IPS-20b (cell line): ENCODE measurements around the gene NFIL3.

Experiments
- H3K27ac ChIP-seq: one replicate; pipeline ENCODE4 v1.5.1; 2013; ENCODE audit warnings: low read length
- H3K27me3 ChIP-seq: 2 replicates; pipeline ENCODE4 v1.6.1; 2013; ENCODE audit warnings: mild to moderate bottlenecking, low read length, inconsistent platforms; ENCODE audit not compliant: insufficient read depth
- H3K36me3 ChIP-seq: 2 replicates; pipeline ENCODE4 v1.6.1; 2013; ENCODE audit warnings: low read depth, mild to moderate bottlenecking, inconsistent platforms, low read length, moderate library complexity; ENCODE audit not compliant: insufficient read depth
- H3K4me1 ChIP-seq: 2 replicates; pipeline ENCODE4 v1.6.1; 2013; ENCODE audit warnings: mild to moderate bottlenecking, control low read depth, inconsistent platforms, low read length, moderate library complexity; ENCODE audit not compliant: insufficient read depth
- H3K4me3 ChIP-seq: 2 replicates; pipeline ENCODE4 v1.5.1; 2013; ENCODE audit warnings: mild to moderate bottlenecking, low read length, inconsistent platforms
- H3K9ac ChIP-seq: 2 replicates; pipeline ENCODE4 v1.6.1; 2013; ENCODE audit warnings: low read depth, mild to moderate bottlenecking, inconsistent platforms, low read length, moderate library complexity
- H3K9me3 ChIP-seq: 2 replicates; pipeline ENCODE4 v1.6.1; 2013; ENCODE audit warnings: mild to moderate bottlenecking, low read depth, low read length, inconsistent platforms; ENCODE audit not compliant: insufficient read depth

The NFIL3 gene

GRCh38 chr9:91431485-91431884 lies 7.9 kb upstream of the NFIL3 start:
- H3K9me3 ChIP-seq: no peaks in the 10 kb centered on the region
- no peak overlapping the region for H3K27ac ChIP-seq
- H3K9ac ChIP-seq: no peak overlapping the region
- no peaks in the 10 kb centered on the region for H3K4me1 ChIP-seq
- H3K4me3 ChIP-seq: no peak overlapping the region
- no peaks in the 10 kb centered on the region for H3K36me3 ChIP-seq
- peaks cover under 1% of the 10 kb centered on the region; the same call in 1 of the 2 replicates for H3K27me3 ChIP-seq

GRCh38 chr9:91429501-91429900 lies 5.9 kb upstream of the NFIL3 start:
- no peak overlapping the region for H3K4me3 ChIP-seq
- no peak overlapping the region for H3K9ac ChIP-seq
- no peaks in the 10 kb centered on the region for H3K4me1 ChIP-seq
- H3K27ac ChIP-seq: no peak overlapping the region
- no peaks in the 10 kb centered on the region for H3K36me3 ChIP-seq
- peaks cover 20% of the 10 kb centered on the region for H3K27me3 ChIP-seq
- H3K9me3 ChIP-seq: no peaks in the 10 kb centered on the region

- no peaks in the 10 kb centered on the region for H3K9me3 ChIP-seq
- no peaks in the 10 kb centered on the region for H3K36me3 ChIP-seq
- no peak overlapping the region for H3K27ac ChIP-seq
- no peak overlapping the region for H3K4me3 ChIP-seq
- no peaks in the 10 kb centered on the region for H3K4me1 ChIP-seq
- no peak overlapping the region for H3K9ac ChIP-seq
- H3K27me3 ChIP-seq: peaks cover 26% of the 10 kb centered on the region
Observed at GRCh38 chr9:91428927-91429351, 5.3 kb upstream of the NFIL3 start.

GRCh38 chr9:91428436-91428835 lies 4.8 kb upstream of the NFIL3 start:
- Histone ChIP-seq H3K4me3 (no peak overlapping the region), H3K4me1 (no peaks in the 10 kb centered on the region), H3K27me3 (peaks cover 26% of the 10 kb centered on the region), H3K9ac (no peak overlapping the region), H3K9me3 (no peaks in the 10 kb centered on the region), H3K36me3 (no peaks in the 10 kb centered on the region), H3K27ac (no peak overlapping the region)

GRCh38 chr9:91427873-91428272 lies 4.2 kb upstream of the NFIL3 start:
- H3K9ac ChIP-seq: no peak overlapping the region
- H3K9me3 ChIP-seq: no peaks in the 10 kb centered on the region
- no peak overlapping the region for H3K4me3 ChIP-seq
- H3K27ac ChIP-seq: no peak overlapping the region
- H3K4me1 ChIP-seq: no peaks in the 10 kb centered on the region
- peaks cover 29% of the 10 kb centered on the region for H3K27me3 ChIP-seq
- H3K36me3 ChIP-seq: no peaks in the 10 kb centered on the region

GRCh38 chr9:91426123-91426745 lies 2.6 kb upstream of the NFIL3 start:
- no peak overlapping the region for H3K27ac ChIP-seq
- no peak overlapping the region for H3K9ac ChIP-seq

GRCh38 chr9:91425271-91425670 lies 1.6 kb upstream of the NFIL3 start:
- H3K27ac ChIP-seq: no peak overlapping the region
- peaks cover 53% of the 10 kb centered on the region for H3K27me3 ChIP-seq
- H3K4me1 ChIP-seq: peaks cover 14% of the 10 kb centered on the region
- H3K4me3 ChIP-seq: peak overlapping the region; percentile 72; the same call in 1 of the 2 replicates
- no peaks in the 10 kb centered on the region for H3K9me3 ChIP-seq
- H3K9ac ChIP-seq: no peak overlapping the region
- H3K36me3 ChIP-seq: no peaks in the 10 kb centered on the region

More at GRCh38 chr9:91426123-91426745, 2.6 kb upstream of the NFIL3 start:
- peaks cover 9% of the 10 kb centered on the region for H3K4me1 ChIP-seq
- no peak overlapping the region for H3K4me3 ChIP-seq
- peaks cover 45% of the 10 kb centered on the region for H3K27me3 ChIP-seq
- no peaks in the 10 kb centered on the region for H3K9me3 ChIP-seq
- H3K36me3 ChIP-seq: no peaks in the 10 kb centered on the region

GRCh38 chr9:91424403-91425176 lies 958 bp upstream of the NFIL3 start:
- Histone ChIP-seq H3K9me3 (no peaks in the 10 kb centered on the region), H3K4me3 (peak overlapping the region; percentile 72), H3K27me3 (peaks cover 60% of the 10 kb centered on the region), H3K27ac (no peak overlapping the region), H3K36me3 (no peaks in the 10 kb centered on the region), H3K4me1 (peaks cover 15% of the 10 kb centered on the region), H3K9ac (peak overlapping the region; percentile 54; the same call in 1 of the 2 replicates)

GRCh38 chr9:91422758-91423711 lies 597 bp downstream of the NFIL3 start:
- Histone ChIP-seq H3K9me3 (no peaks in the 10 kb centered on the region), H3K9ac (peak overlapping the region; percentile 17; the same call in 1 of the 2 replicates), H3K36me3 (no peaks in the 10 kb centered on the region), H3K4me3 (peak overlapping the region; percentile 68), H3K4me1 (peaks cover 15% of the 10 kb centered on the region), H3K27me3 (peaks cover 66% of the 10 kb centered on the region), H3K27ac (no peak overlapping the region)

GRCh38 chr9:91421971-91422757 lies 1.5 kb downstream of the NFIL3 start:
- Histone ChIP-seq H3K36me3 (no peaks in the 10 kb centered on the region), H3K27me3 (peaks cover 66% of the 10 kb centered on the region), H3K27ac (no peak overlapping the region), H3K9ac (peak overlapping the region; percentile 17; the same call in 1 of the 2 replicates), H3K4me3 (peak overlapping the region; percentile 68), H3K9me3 (no peaks in the 10 kb centered on the region), H3K4me1 (peaks cover 15% of the 10 kb centered on the region)
